ENCODE measurements around the gene FRAS1.

FRAS1 gene

GRCh38 chr4:78369679-78370078 lies 312.6 kb downstream of the FRAS1 start:
- no peak for DNase-seq (ENCODE audit: low read depth in 3 of 3)

GRCh38 chr4:78370631-78371372 lies 313.7 kb downstream of the FRAS1 start:
- no peak for DNase-seq (ENCODE audit: low read depth in 3 of 3)

- no peak for DNase-seq (ENCODE audit: low read depth in 3 of 3)
Measured at GRCh38 chr4:78372355-78372988, 315.3 kb downstream of the FRAS1 start.

GRCh38 chr4:78377555-78377954 lies 320.4 kb downstream of the FRAS1 start:
- no peak for DNase-seq (ENCODE audit: low read depth in 3 of 3)

- no peak for DNase-seq (ENCODE audit: low read depth in 3 of 3)
Measured at GRCh38 chr4:78379040-78379439, 321.9 kb downstream of the FRAS1 start.

GRCh38 chr4:78379991-78380729 lies 323.0 kb downstream of the FRAS1 start:
- no peak for DNase-seq (ENCODE audit: low read depth in 3 of 3)

- DNase-seq (ENCODE audit: low read depth in 3 of 3), result no peak
Measured at GRCh38 chr4:78386679-78387078, 329.6 kb downstream of the FRAS1 start.

GRCh38 chr4:78395642-78396041 lies 338.5 kb downstream of the FRAS1 start:
- DNase-seq (ENCODE audit: low read depth in 3 of 3), result no peak

- no peak for DNase-seq (ENCODE audit: low read depth in 3 of 3)
Measured at GRCh38 chr4:78396613-78397291, 339.6 kb downstream of the FRAS1 start.

GRCh38 chr4:78397292-78397630 lies 340.1 kb downstream of the FRAS1 start:
- no peak for DNase-seq (ENCODE audit: low read depth in 3 of 3)

- DNase-seq (ENCODE audit: low read depth in 3 of 3), result no peak
Measured at GRCh38 chr4:78409612-78410202, 352.6 kb downstream of the FRAS1 start.

- DNase-seq (ENCODE audit: low read depth in 3 of 3), result no peak
Measured at GRCh38 chr4:78410225-78410624, 353.1 kb downstream of the FRAS1 start.

- no peak for DNase-seq (ENCODE audit: low read depth in 3 of 3)
Measured at GRCh38 chr4:78410676-78411075, 353.6 kb downstream of the FRAS1 start.

- no peak for DNase-seq (ENCODE audit: low read depth in 3 of 3)
Measured at GRCh38 chr4:78414116-78414515, 357.0 kb downstream of the FRAS1 start.

- DNase-seq (ENCODE audit: low read depth in 3 of 3), result no peak
Measured at GRCh38 chr4:78417603-78418002, 360.5 kb downstream of the FRAS1 start.

GRCh38 chr4:78418406-78418805 lies 361.3 kb downstream of the FRAS1 start:
- DNase-seq (ENCODE audit: low read depth in 3 of 3), result no peak

GRCh38 chr4:78423790-78424189 lies 366.7 kb downstream of the FRAS1 start:
- no peak for DNase-seq (ENCODE audit: low read depth in 3 of 3)

- no peak for DNase-seq (ENCODE audit: low read depth in 3 of 3)
Measured at GRCh38 chr4:78424461-78424860, 367.3 kb downstream of the FRAS1 start.

GRCh38 chr4:78426972-78427371 lies 369.8 kb downstream of the FRAS1 start:
- DNase-seq (ENCODE audit: low read depth in 3 of 3), result no peak

- no peak for DNase-seq (ENCODE audit: low read depth in 3 of 3)
Measured at GRCh38 chr4:78428996-78429395, 371.9 kb downstream of the FRAS1 start.

- DNase-seq (ENCODE audit: low read depth in 3 of 3), result no peak
Measured at GRCh38 chr4:78432896-78433295, 375.8 kb downstream of the FRAS1 start.

GRCh38 chr4:78437608-78438088 lies 380.5 kb downstream of the FRAS1 start:
- DNase-seq (ENCODE audit: low read depth in 3 of 3), result no peak

All from stimulated activated CD4-positive, alpha-beta T cell treated with anti-CD3 and anti-CD28 coated beads, TNF-alpha, amount 100 ng/mL, for 48 hours (primary cell).